HFF-Myc (cell line): Measurements from ENCODE around the gene SOX14.

Experiments
- DNase-seq: peaks from one replicate; pipeline ENCODE4 v3.0.0-alpha.2; 2011; ENCODE audit warnings: low read depth; ENCODE audit errors: extremely low read depth
- H3K4me3 ChIP-seq: replicated peaks from 2 replicates; pipeline ENCODE4 v1.5.1; 2011; ENCODE audit warnings: low read depth, mild to moderate bottlenecking, control low read depth, low read length
- CTCF ChIP-seq: IDR thresholded peaks from 2 replicates; pipeline ENCODE4 v1.5.1; 2012; ENCODE audit warnings: mild to moderate bottlenecking, low read depth, low read length, control low read depth; ENCODE audit errors: missing control alignments

The SOX14 gene

GRCh38 chr3:137807998-137808397 is 43.9 kb downstream of the SOX14 start:
- no peak overlapping the region for H3K4me3 ChIP-seq
- no peak for DNase-seq
- TF ChIP-seq CTCF = no peak

GRCh38 chr3:137809509-137809908 is 45.4 kb downstream of the SOX14 start:
- DNase-seq = no peak
- TF ChIP-seq CTCF = no peak
- H3K4me3 ChIP-seq = no peak overlapping the region

- TF ChIP-seq CTCF = no peak
- no peak for DNase-seq
- H3K4me3 ChIP-seq = no peak overlapping the region
Observed at GRCh38 chr3:137812023-137812422, 47.9 kb downstream of the SOX14 start.

GRCh38 chr3:137815251-137815650 is 51.1 kb downstream of the SOX14 start:
- no peak for TF ChIP-seq CTCF
- no peak for DNase-seq
- no peak overlapping the region for H3K4me3 ChIP-seq
